MCF 10A (cell line): ENCODE data around the gene ERRFI1. TPM values are rescaled to one million over a fixed set of nuclear protein-coding genes. Genes with fewer than 3 reads are reported as not detected.

Experiments used
- BruUV-seq: library from RNA; stranded (reverse); fragments of 400-500 nt; replicated peaks from 2 replicates; lab custom pipeline; 2021; lab: Mats Ljungman, UMichigan
- CTCF ChIA-PET: fragments of 300-600 bp; sonication (Branson Sonifier 250); formaldehyde crosslinking; extraction: SDS; loops from one replicate; lab custom pipeline; 2021; ENCODE audit warnings: antibody characterized with exemption, inconsistent platforms; lab: Yijun Ruan, JAX
- POLR2A ChIA-PET: fragments of 300-600, 350-650 bp; sonication (Branson Sonifier 250); formaldehyde crosslinking; extraction: SDS; loops from one replicate; lab custom pipeline; 2020; ENCODE audit warnings: antibody characterized with exemption, inconsistent platforms; lab: Yijun Ruan, JAX
- DNase-seq: peaks from one replicate; pipeline ENCODE4 v3.0.0-alpha.2; 2018; ENCODE audit not compliant: unreplicated experiment
- H3K27ac Mint-ChIP-seq: one replicate; pipeline ENCODE4 v1.8.0; 2022; ENCODE audit warnings: mild to moderate bottlenecking, low read depth, mixed read lengths; ENCODE audit not compliant: unreplicated experiment
- H3K27me3 Mint-ChIP-seq: one replicate; pipeline ENCODE4 v1.8.0; 2022; ENCODE audit warnings: mixed read lengths; ENCODE audit not compliant: insufficient read depth, unreplicated experiment
- H3K36me3 Mint-ChIP-seq: one replicate; pipeline ENCODE4 v1.8.0; 2022; ENCODE audit warnings: mild to moderate bottlenecking, moderate library complexity, mixed read lengths; ENCODE audit not compliant: insufficient read depth, unreplicated experiment
- H3K4me1 Mint-ChIP-seq: one replicate; pipeline ENCODE4 v1.8.0; 2022; ENCODE audit warnings: mixed read lengths; ENCODE audit not compliant: insufficient read depth, unreplicated experiment
- H3K4me3 Mint-ChIP-seq: one replicate; pipeline ENCODE4 v1.8.0; 2022; ENCODE audit warnings: mild to moderate bottlenecking, moderate library complexity, mixed read lengths; ENCODE audit not compliant: unreplicated experiment
- H3K9me3 Mint-ChIP-seq: one replicate; pipeline ENCODE4 v1.8.0; 2022; ENCODE audit warnings: mixed read lengths; ENCODE audit not compliant: unreplicated experiment
- CTCF ChIP-seq: fragments of 200-600 bp; IDR thresholded peaks from one replicate; pipeline ENCODE4 v1.8.0; 2022; ENCODE audit warnings: antibody characterized with exemption, mild to moderate bottlenecking; ENCODE audit not compliant: unreplicated experiment
- intact Hi-C: fragments of 100-400 bp; cut with micrococcal nuclease; formaldehyde crosslinking; loops from 2 replicates; pipeline ENCODE4 v1.14.1; 2022
- total RNA-seq: library from RNA; stranded (reverse); gene quantifications from 2 replicates; pipeline ENCODE4 v1.2.3, GENCODE V29; 2022

Gene ERRFI1
- total RNA-seq, 1 experiment from 2014 or later: 111 TPM

- TF ChIP-seq CTCF: no peak
- BruUV-seq: no TSS peak
- Mint-ChIP-seq H3K4me1 (peaks cover 18% of the 10 kb centered on the region), H3K9me3 (peaks cover 10% of the 10 kb centered on the region), H3K36me3 (peaks cover 60% of the 10 kb centered on the region), H3K4me3 (no peak overlapping the region), H3K27me3 (no peaks in the 10 kb centered on the region), H3K27ac (peak overlapping the region; percentile 3)
- intact Hi-C loops: no loop called here
- CTCF ChIA-PET: interaction anchor here (1.2 to 3.9 kb wide), 3 partner anchors 10 to 330 kb away, joined by 3 to 49 read pairs (median 8); no protein-coding TSS in a partner anchor
- POLR2A ChIA-PET: interaction anchor here (0.6 to 1.2 kb wide), 4 partner anchors 14 to 640 kb away, joined by 3 read pairs; no protein-coding TSS in a partner anchor
- DNase-seq: no peak
Observed at GRCh38 chr1:7985851-7986612, 40.1 kb downstream of the ERRFI1 start.

GRCh38 chr1:7984811-7985210 is 41.3 kb downstream of the ERRFI1 start:
- intact Hi-C loops: loop anchor here (5.0 kb wide), 2 partner anchors 32 to 252 kb away; no protein-coding TSS in a partner anchor
- peaks cover 72% of the 10 kb centered on the region for H3K36me3 Mint-ChIP-seq
- H3K4me3 Mint-ChIP-seq: no peak overlapping the region
- no peaks in the 10 kb centered on the region for H3K27me3 Mint-ChIP-seq
- peaks cover 1% of the 10 kb centered on the region for H3K9me3 Mint-ChIP-seq
- ChIA-PET CTCF (interaction anchor here (0.6 to 5.1 kb wide), 9 partner anchors 9 to 680 kb away, joined by 3 to 49 read pairs (median 4); no protein-coding TSS in a partner anchor), POLR2A (interaction anchor here (0.8 to 5.8 kb wide), 6 partner anchors 10 to 33 kb away, joined by 3 to 35 read pairs (median 4); partner anchors contain the start of gene PARK7)
- peaks cover 13% of the 10 kb centered on the region for H3K4me1 Mint-ChIP-seq
- no peak for TF ChIP-seq CTCF
- BruUV-seq: no TSS peak
- H3K27ac Mint-ChIP-seq: no peak overlapping the region
- no peak for DNase-seq

- Mint-ChIP-seq H3K4me3 (no peak overlapping the region), H3K27me3 (no peaks in the 10 kb centered on the region), H3K27ac (peak overlapping the region; percentile 54), H3K9me3 (no peaks in the 10 kb centered on the region), H3K36me3 (peaks cover 88% of the 10 kb centered on the region), H3K4me1 (peaks cover 6% of the 10 kb centered on the region)
- no peak for TF ChIP-seq CTCF
- ChIA-PET POLR2A (interaction anchor here (0.8 to 5.8 kb wide), 9 partner anchors 10 to 332 kb away, joined by 3 to 35 read pairs (median 4); no protein-coding TSS in a partner anchor), CTCF (interaction anchor here (0.5 to 5.1 kb wide), 21 partner anchors 7 to 541 kb away, joined by 3 to 49 read pairs (median 4); no protein-coding TSS in a partner anchor)
- no peak for DNase-seq
- BruUV-seq: no TSS peak
- intact Hi-C loops: loop anchor here (2.0 to 5.0 kb wide), 3 partner anchors 34 to 366 kb away; no protein-coding TSS in a partner anchor
Observed at GRCh38 chr1:7983086-7983778, 42.9 kb downstream of the ERRFI1 start.
